Right atrium auricular region (tissue), 2 donors: ENCODE data around the gene ARNT2. TPM values are rescaled to one million over a fixed set of nuclear protein-coding genes. Genes with fewer than 3 reads are reported as not detected.

ENCODE experiments used
- DNase-seq: peaks from one replicate; pipeline ENCODE4 v3.0.0-alpha.2; 2019; ENCODE audit warnings: low spot score
- H3K27ac ChIP-seq, 2 donors: fragments of 200-600 bp; sonication (generic); 1 replicate in 1 of 2; 2 replicates in 1 of 2; pipeline ENCODE4 v1.5.1; 2016 to 2019
- H3K27me3 ChIP-seq, 2 donors: fragments of 200-600 bp; sonication (generic); one replicate each; pipeline versions ENCODE4 v1.5.1 to v1.6.0; 2017 to 2019
- H3K36me3 ChIP-seq: fragments of 200-600 bp; sonication (generic); one replicate; pipeline ENCODE4 v1.5.1; 2016
- H3K4me1 ChIP-seq, 2 donors: fragments of 200-600 bp; sonication (generic); one replicate each; pipeline versions ENCODE4 v1.5.1 to v1.6.0; 2017 to 2019
- H3K4me3 ChIP-seq, 2 donors: fragments of 200-600 bp; sonication (generic); 1 replicate in 1 of 2; 2 replicates in 1 of 2; pipeline ENCODE4 v1.5.1; 2017 to 2019; ENCODE audit warnings: mild to moderate bottlenecking in 1 of 2, moderate library complexity in 1 of 2
- H3K9me3 ChIP-seq, 2 donors: fragments of 200-600 bp; sonication (generic); one replicate each; pipeline ENCODE4 v1.5.1; 2019
- CTCF ChIP-seq, 2 donors: fragments of 200-600 bp; sonication (generic); IDR thresholded peaks; one replicate each; pipeline ENCODE4 v1.5.1; 2019; ENCODE audit warnings: antibody characterized with exemption in 2 of 2
- total RNA-seq, 2 donors: library from RNA; depleted of rRNA; stranded (reverse); fragments of >200 nt; gene quantifications; one replicate each; pipeline ENCODE4 v1.1.0, GENCODE V29; 2016

ARNT2 gene
- total RNA-seq, 2 donors from 2014 or later: 4.8 to 8.4 TPM

- no peak for DNase-seq
- Histone ChIP-seq H3K4me1 (peaks cover 0 to 4% of the 10 kb centered on the region in 2 donors), H3K27ac (no peak overlapping the region), H3K36me3 (no peaks in the 10 kb centered on the region), H3K9me3 (no peaks in the 10 kb centered on the region), H3K27me3 (no peaks in the 10 kb centered on the region), H3K4me3 (no peak overlapping the region)
- TF ChIP-seq CTCF (IDR thresholded peaks at IDR 0.05): no peak
These were observed 62.4 kb downstream of the ARNT2 start for GRCh38 chr15:80466543-80466942.

DNA sequence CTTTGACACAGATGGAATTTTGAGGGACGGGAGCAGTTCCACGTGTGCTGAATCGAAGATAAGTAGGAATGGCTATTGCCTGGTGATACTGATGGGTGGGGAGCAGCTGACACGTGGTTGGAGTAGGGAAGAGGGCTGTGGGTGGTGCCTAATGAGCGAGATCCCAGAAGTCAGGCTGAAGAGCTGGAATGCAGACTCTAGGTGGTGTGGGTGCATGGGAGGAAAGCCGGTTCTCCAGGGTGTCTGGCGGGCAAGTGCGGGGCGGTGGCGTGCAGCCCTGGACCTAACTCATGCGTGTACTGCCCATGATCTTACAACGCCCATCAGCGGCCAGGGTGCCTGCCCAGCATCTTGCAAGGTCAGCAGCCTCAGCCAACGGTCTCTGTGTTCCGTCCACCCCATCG is 63.1 kb downstream of the ARNT2 start:
- DNase-seq: no peak
- H3K27ac ChIP-seq: no peak overlapping the region
- no peak overlapping the region for H3K4me3 ChIP-seq
- H3K27me3 ChIP-seq: no peaks in the 10 kb centered on the region
- H3K36me3 ChIP-seq: no peaks in the 10 kb centered on the region
- no peak for TF ChIP-seq CTCF (IDR thresholded peaks at IDR 0.05)
- H3K9me3 ChIP-seq: no peaks in the 10 kb centered on the region
- H3K4me1 ChIP-seq: no peaks in the 10 kb centered on the region

GRCh38 chr15:80468796-80469195 is 64.6 kb downstream of the ARNT2 start:
- DNase-seq: no peak
- Histone ChIP-seq H3K9me3 (no peaks in the 10 kb centered on the region), H3K27me3 (no peaks in the 10 kb centered on the region), H3K4me3 (no peak overlapping the region), H3K27ac (no peak overlapping the region), H3K36me3 (no peaks in the 10 kb centered on the region), H3K4me1 (no peaks in the 10 kb centered on the region)
- no peak for TF ChIP-seq CTCF (IDR thresholded peaks at IDR 0.05)

DNA sequence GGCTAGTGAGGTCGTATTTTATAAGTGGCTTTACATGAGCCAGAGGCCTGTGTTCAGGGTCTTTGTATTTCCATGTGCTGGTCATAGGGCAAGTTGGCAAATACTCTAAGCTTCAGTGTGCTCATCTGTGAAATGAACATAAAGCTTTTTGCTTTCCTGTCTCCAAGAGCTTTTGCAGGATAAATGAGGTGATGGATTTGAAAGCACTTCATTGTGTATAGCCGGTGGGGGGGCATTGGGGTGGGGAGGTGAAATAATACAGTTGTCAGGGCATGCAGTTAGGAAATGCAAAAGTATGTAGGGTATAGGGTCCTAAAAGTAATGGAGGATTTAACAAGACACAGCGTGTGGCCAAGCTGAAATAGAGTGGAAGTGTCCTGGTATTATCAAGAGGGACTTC is 67.7 kb downstream of the ARNT2 start:
- Histone ChIP-seq H3K27ac (no peak overlapping the region), H3K4me3 (no peak overlapping the region), H3K27me3 (no peaks in the 10 kb centered on the region), H3K4me1 (no peaks in the 10 kb centered on the region), H3K36me3 (no peaks in the 10 kb centered on the region), H3K9me3 (peaks cover 0 to 10% of the 10 kb centered on the region in 2 donors)
- no peak for DNase-seq
- TF ChIP-seq CTCF (IDR thresholded peaks at IDR 0.05): no peak

DNA sequence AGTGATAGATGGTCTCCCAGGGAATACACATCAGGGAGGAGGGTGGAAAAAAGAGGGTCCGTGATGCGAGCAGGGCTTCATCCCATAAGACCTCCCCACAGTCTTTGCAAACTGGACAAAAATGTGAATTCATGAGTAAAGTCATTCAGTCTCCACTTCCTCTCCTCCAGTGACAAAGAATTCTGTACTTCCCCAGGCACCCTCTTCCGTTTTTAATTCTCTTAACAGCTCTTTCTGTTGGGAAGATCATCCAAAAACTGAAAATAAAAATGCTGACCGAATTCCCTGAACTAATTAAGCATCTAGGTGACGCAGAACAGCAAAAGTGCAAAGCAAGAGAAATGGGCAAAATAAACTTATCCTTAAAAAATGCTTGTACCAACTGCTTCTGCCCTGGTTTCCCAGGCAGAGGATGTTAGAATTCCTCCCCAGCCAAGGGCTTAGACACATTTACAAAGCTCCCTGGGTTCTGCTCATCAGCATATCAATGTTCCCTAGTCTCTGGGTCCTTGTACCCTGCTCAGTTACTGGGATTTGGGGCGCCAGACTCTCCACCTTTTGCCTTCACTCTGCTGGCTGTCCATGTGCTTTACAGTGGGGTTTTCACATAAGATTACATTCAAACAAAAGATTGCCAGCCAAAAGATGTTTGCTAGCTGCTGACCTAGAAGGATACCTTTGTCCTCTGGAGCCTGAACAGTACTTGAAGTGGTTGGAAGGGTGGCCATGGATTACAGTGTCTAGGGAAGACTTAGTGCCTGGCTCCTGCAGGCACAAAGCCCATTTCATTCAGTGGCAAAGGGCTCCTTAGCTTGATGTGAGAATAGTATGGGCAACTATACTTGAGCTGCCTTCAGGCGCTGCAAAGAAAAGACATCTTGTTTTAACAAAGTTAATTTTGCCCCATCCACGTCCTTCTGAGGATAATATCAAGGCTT is 69.4 kb downstream of the ARNT2 start:
- Histone ChIP-seq H3K4me1 (peaks cover 0 to 6% of the 10 kb centered on the region in 2 donors), H3K36me3 (no peaks in the 10 kb centered on the region), H3K27ac (no peak overlapping the region), H3K4me3 (no peak overlapping the region), H3K27me3 (no peaks in the 10 kb centered on the region), H3K9me3 (peaks cover 0 to 13% of the 10 kb centered on the region in 2 donors)
- DNase-seq: no peak
- no peak for TF ChIP-seq CTCF (IDR thresholded peaks at IDR 0.05)
